PC-9 (cell line): Measurements from ENCODE around the gene GPRIN2. TPM values are rescaled to one million over a fixed set of nuclear protein-coding genes. Genes with fewer than 3 reads are reported as not detected.
A peak's percentile ranks its signal among the peaks of the same experiment; 100 is the strongest.

Experiments
- BruUV-seq: library from RNA; stranded (reverse); fragments of 400-500 nt; replicated peaks from 2 replicates; lab custom pipeline; 2021; lab: Mats Ljungman, UMichigan
- CTCF ChIA-PET: fragments of 300-600 bp; sonication (Branson Sonifier 250); formaldehyde crosslinking; loops from one replicate; lab custom pipeline; 2022; ENCODE audit warnings: antibody characterized with exemption; lab: Charles Lee
- POLR2A ChIA-PET: fragments of 300-600 bp; sonication (Branson Sonifier 250); formaldehyde crosslinking; loops from one replicate; lab custom pipeline; 2022; ENCODE audit warnings: antibody characterized with exemption; ENCODE audit not compliant: unreplicated experiment; lab: Charles Lee
- DNase-seq, 2 experiments: peaks; one replicate each; pipeline versions ENCODE4 v3.0.0 to v3.0.0-alpha.2; 2015 to 2022; ENCODE audit warnings: mixed read lengths in 1 of 2
- H2AFZ ChIP-seq: fragments of 200-600 bp; sonication (generic); 2 replicates; pipeline ENCODE4 v1.8.1; 2017; ENCODE audit warnings: antibody characterized with exemption
- H3F3A ChIP-seq: fragments of 200-600 bp; sonication (generic); 2 replicates; pipeline ENCODE4 v1.8.1; 2017; ENCODE audit warnings: antibody characterized with exemption, mild to moderate bottlenecking, low read depth; ENCODE audit not compliant: insufficient read depth
- H3K27ac ChIP-seq: fragments of 200-600 bp; sonication (generic); 2 replicates; pipeline ENCODE4 v1.6.1; 2016; ENCODE audit warnings: mixed run types
- H3K27me3 ChIP-seq: fragments of 200-600 bp; sonication (generic); 2 replicates; pipeline ENCODE4 v1.6.1; 2016; ENCODE audit warnings: low read depth, mixed run types; ENCODE audit not compliant: insufficient read depth
- H3K36me3 ChIP-seq: fragments of 200-600 bp; sonication (generic); 2 replicates; pipeline ENCODE4 v1.6.1; 2016; ENCODE audit warnings: low read depth, mixed run types
- H3K4me1 ChIP-seq: fragments of 200-600 bp; sonication (generic); replicated peaks from 2 replicates; pipeline ENCODE4 v1.6.1; 2016; ENCODE audit warnings: mixed run types; ENCODE audit not compliant: insufficient read depth
- H3K4me2 ChIP-seq: fragments of 200-600 bp; sonication (generic); 2 replicates; pipeline ENCODE4 v1.6.1; 2017; ENCODE audit warnings: mixed run types
- H3K4me3 ChIP-seq: fragments of 200-600 bp; sonication (generic); 2 replicates; pipeline ENCODE4 v1.6.1; 2016; ENCODE audit warnings: mixed run types
- H3K79me2 ChIP-seq: fragments of 200-600 bp; sonication (generic); 2 replicates; pipeline ENCODE4 v1.6.1; 2017; ENCODE audit warnings: low read depth, mixed run types
- H3K9me2 ChIP-seq: fragments of 200-600 bp; sonication (generic); 2 replicates; pipeline ENCODE4 v1.8.1; 2017; ENCODE audit warnings: mild to moderate bottlenecking; ENCODE audit not compliant: insufficient read depth
- H3K9me3 ChIP-seq: fragments of 200-600 bp; sonication (generic); 2 replicates; pipeline ENCODE4 v1.8.1; 2016; ENCODE audit warnings: low read depth; ENCODE audit not compliant: insufficient read depth
- H4K20me1 ChIP-seq: fragments of 200-600 bp; sonication (generic); 2 replicates; pipeline ENCODE4 v1.8.1; 2017; ENCODE audit not compliant: insufficient read depth
- CTCF ChIP-seq: fragments of 200-600 bp; sonication (generic); conservative IDR thresholded peaks from 2 replicates; pipeline ENCODE4 v1.6.1; 2017; ENCODE audit warnings: mixed run types, antibody characterized with exemption, mild to moderate bottlenecking, moderate library complexity
- EZH2 ChIP-seq: fragments of 200-600 bp; sonication (generic); IDR thresholded peaks from 2 replicates; pipeline ENCODE4 v1.8.0; 2017; ENCODE audit warnings: antibody characterized with exemption, low read depth
- intact Hi-C: fragments of 100-400 bp; cut with micrococcal nuclease; formaldehyde crosslinking; loops from one replicate; pipeline ENCODE4 v1.10.0; 2022; ENCODE audit not compliant: unreplicated experiment
- total RNA-seq: library from RNA; stranded (reverse); gene quantifications from 2 replicates; pipeline ENCODE4 v1.2.3, GENCODE V29; 2021

The GPRIN2 gene
- total RNA-seq, 1 experiment from 2014 or later: 33.1 TPM

- no peaks in the 10 kb centered on the region for H3K9me3 ChIP-seq
- BruUV-seq: no TSS peak
- ChIA-PET CTCF (interaction anchor here (1.8 kb wide), 1 partner anchor 11 kb away, joined by 6 read pairs; no protein-coding TSS in a partner anchor), POLR2A (interaction anchor here (0.6 to 0.7 kb wide), 2 partner anchors 32 to 437 kb away, joined by 3 to 4 read pairs; no protein-coding TSS in a partner anchor)
- H3K9me2 ChIP-seq: no peaks in the 10 kb centered on the region
- peaks cover 6% of the 10 kb centered on the region; the same call in 1 of the 2 replicates for H3K4me1 ChIP-seq
- H3K79me2 ChIP-seq: no peaks in the 10 kb centered on the region
- no peaks in the 10 kb centered on the region for H4K20me1 ChIP-seq
- no peak for TF ChIP-seq EZH2
- TF ChIP-seq CTCF: no peak
- no peaks in the 10 kb centered on the region for H3F3A ChIP-seq
- H3K36me3 ChIP-seq: no peaks in the 10 kb centered on the region
- no peaks in the 10 kb centered on the region for H3K27me3 ChIP-seq
- peak; percentile 31 to 65 for DNase-seq
- H3K4me3 ChIP-seq: peak overlapping the region; percentile 44; the same call in 1 of the 2 replicates
- intact Hi-C loops: loop anchor here (1.0 kb wide), 1 partner anchor 10 kb away; no protein-coding TSS in a partner anchor
- peak overlapping the region; percentile 62 for H3K4me2 ChIP-seq
- H2AFZ ChIP-seq: peak overlapping the region; percentile 56
- H3K27ac ChIP-seq: no peak overlapping the region
These were observed 544 bp downstream of the GPRIN2 start for GRCh38 chr10:46555713-46556514.

- H3K79me2 ChIP-seq: no peaks in the 10 kb centered on the region
- no peaks in the 10 kb centered on the region for H3K27me3 ChIP-seq
- no peaks in the 10 kb centered on the region for H3K36me3 ChIP-seq
- no peak overlapping the region for H3K4me2 ChIP-seq
- no peak overlapping the region for H3K27ac ChIP-seq
- H3K4me3 ChIP-seq: no peak overlapping the region
- no peaks in the 10 kb centered on the region for H3F3A ChIP-seq
- H4K20me1 ChIP-seq: no peaks in the 10 kb centered on the region
- H3K9me3 ChIP-seq: no peaks in the 10 kb centered on the region
- no peak for TF ChIP-seq EZH2
- TF ChIP-seq CTCF: no peak
- peak in 1 of 2 experiments; percentile 67 for DNase-seq
- no peaks in the 10 kb centered on the region for H3K9me2 ChIP-seq
- no peak overlapping the region for H2AFZ ChIP-seq
- intact Hi-C loops: no loop called here
- ChIA-PET POLR2A (interaction anchor here (0.6 to 0.7 kb wide), 2 partner anchors 31 to 777 kb away, joined by 3 to 4 read pairs; no protein-coding TSS in a partner anchor), CTCF (interaction anchor here (1.8 kb wide), 1 partner anchor 11 kb away, joined by 6 read pairs; no protein-coding TSS in a partner anchor)
- no TSS peak for BruUV-seq
- H3K4me1 ChIP-seq: peaks cover 6% of the 10 kb centered on the region; the same call in 1 of the 2 replicates
These were observed 1.1 kb downstream of the GPRIN2 start for GRCh38 chr10:46555366-46555712.

- ChIA-PET CTCF (no interaction called here), POLR2A (no interaction called here)
- Histone ChIP-seq H3K79me2 (no peaks in the 10 kb centered on the region), H3K9me3 (no peaks in the 10 kb centered on the region), H3K4me1 (peaks cover 6% of the 10 kb centered on the region; the same call in 1 of the 2 replicates), H3K4me3 (no peak overlapping the region), H3K36me3 (no peaks in the 10 kb centered on the region), H3K27me3 (no peaks in the 10 kb centered on the region), H3K9me2 (no peaks in the 10 kb centered on the region), H4K20me1 (no peaks in the 10 kb centered on the region), H3K4me2 (no peak overlapping the region), H3K27ac (no peak overlapping the region), H3F3A (no peaks in the 10 kb centered on the region), H2AFZ (no peak overlapping the region)
- no peak for DNase-seq
- BruUV-seq: no TSS peak
- TF ChIP-seq EZH2 (no peak), CTCF (no peak)
- intact Hi-C loops: no loop called here
These were observed 2.2 kb downstream of the GPRIN2 start for GRCh38 chr10:46554166-46554781.
